Breast epithelium (tissue), 4 donors: ENCODE measurements around the gene SLC25A17. TPM values are rescaled to one million over a fixed set of nuclear protein-coding genes. Genes with fewer than 3 reads are reported as not detected.

Experiments
- DNase-seq, 2 donors: peaks; one replicate each; pipeline ENCODE4 v3.0.0-alpha.2; 2019; ENCODE audit warnings: low spot score in 2 of 2
- H3K27ac ChIP-seq, 2 donors: fragments of 200-600 bp; sonication (generic) in 1 of 2; one replicate each; pipeline ENCODE4 v1.5.1; 2016 to 2019; ENCODE audit warnings: mild to moderate bottlenecking in 1 of 2
- H3K27me3 ChIP-seq, 2 donors: fragments of 200-600 bp; sonication (generic) in 1 of 2; one replicate each; pipeline versions ENCODE4 v1.5.1 to v1.6.0; 2017 to 2019; ENCODE audit warnings: control low read depth in 1 of 2, mild to moderate bottlenecking in 1 of 2
- H3K36me3 ChIP-seq: fragments of 200-600 bp; one replicate; pipeline ENCODE4 v1.5.1; 2019
- H3K4me1 ChIP-seq, 2 donors: fragments of 200-600 bp; sonication (generic); one replicate each; pipeline ENCODE4 v1.5.1; 2016 to 2019; ENCODE audit warnings: control low read depth in 1 of 2
- H3K4me3 ChIP-seq, 3 donors: fragments of 200-600 bp; sonication (generic); 1 replicate in 2 of 3; 2 replicates in 1 of 3; pipeline ENCODE4 v1.5.1; 2016 to 2019; ENCODE audit warnings: mild to moderate bottlenecking in 3 of 3, moderate library complexity in 2 of 3
- H3K9me3 ChIP-seq, 2 donors: fragments of 200-600 bp; sonication (generic) in 1 of 2; one replicate each; pipeline ENCODE4 v1.5.1; 2016 to 2019; ENCODE audit warnings: control low read depth in 1 of 2
- POLR2A ChIP-seq: fragments of 450-650 bp; IDR thresholded peaks from one replicate; pipeline ENCODE4 v1.6.1; 2016; ENCODE audit warnings: antibody characterized with exemption, mild to moderate bottlenecking, moderate library complexity
- POLR2AphosphoS5 ChIP-seq, 3 donors: sonication (generic); formaldehyde crosslinking; IDR thresholded peaks; one replicate each; pipeline ENCODE4 v1.6.1; 2017; ENCODE audit warnings: antibody characterized with exemption in 3 of 3
- intact Hi-C: fragments of 100-400 bp; cut with DNase I; formaldehyde crosslinking; loops from one replicate; pipeline ENCODE4 v1.15.1; 2023; ENCODE audit warnings: low total_unique reads
- total RNA-seq, 3 donors: library from RNA; depleted of rRNA; stranded (reverse); fragments of >200 nt; gene quantifications; one replicate each; pipeline ENCODE4 v1.1.0, GENCODE V29; 2016
- TF ChIP-seq, protein P1 (sequence below), 3 donors: fragments of 450-650 bp; IDR thresholded peaks; one replicate each; pipeline ENCODE4 v1.5.1; 2016 to 2017; ENCODE audit warnings: antibody characterized with exemption in 3 of 3, mild to moderate bottlenecking in 3 of 3, moderate library complexity in 3 of 3

Gene SLC25A17
- total RNA-seq, 3 donors from 2014 or later: 18.1 to 23.3 (median 19.0) TPM

DNA sequence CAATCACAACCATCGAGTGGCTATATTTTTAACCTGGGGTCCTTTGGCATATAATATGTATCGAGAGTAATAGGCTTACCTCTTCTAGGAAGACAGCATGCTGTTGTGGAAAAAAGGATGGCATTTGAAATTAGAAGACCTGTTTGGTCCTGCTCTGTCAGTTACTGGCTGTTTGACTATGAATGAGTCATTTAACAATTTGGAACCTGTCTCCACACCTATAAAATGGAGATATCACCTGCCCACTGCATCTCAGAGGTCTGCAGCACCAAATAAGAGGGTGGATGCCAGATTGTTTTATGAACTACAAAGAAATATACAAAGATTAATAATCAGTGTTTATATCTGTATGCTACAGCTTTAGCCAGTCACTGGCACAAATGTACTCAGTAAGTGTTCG lies 60.8 kb downstream of the SLC25A17 start:
- H3K4me1 ChIP-seq: no peaks in the 10 kb centered on the region
- no peaks in the 10 kb centered on the region for H3K36me3 ChIP-seq
- no peak overlapping the region for H3K4me3 ChIP-seq
- no peaks in the 10 kb centered on the region for H3K27me3 ChIP-seq
- H3K27ac ChIP-seq: peak overlapping the region in 1 of 2 donors; percentile 13
- H3K9me3 ChIP-seq: no peaks in the 10 kb centered on the region
- intact Hi-C loops: no loop called here
- TF ChIP-seq POLR2AphosphoS5 (IDR thresholded peaks at IDR 0.05) (no peak), POLR2A (no peak)
- TF ChIP-seq, protein P1, sequence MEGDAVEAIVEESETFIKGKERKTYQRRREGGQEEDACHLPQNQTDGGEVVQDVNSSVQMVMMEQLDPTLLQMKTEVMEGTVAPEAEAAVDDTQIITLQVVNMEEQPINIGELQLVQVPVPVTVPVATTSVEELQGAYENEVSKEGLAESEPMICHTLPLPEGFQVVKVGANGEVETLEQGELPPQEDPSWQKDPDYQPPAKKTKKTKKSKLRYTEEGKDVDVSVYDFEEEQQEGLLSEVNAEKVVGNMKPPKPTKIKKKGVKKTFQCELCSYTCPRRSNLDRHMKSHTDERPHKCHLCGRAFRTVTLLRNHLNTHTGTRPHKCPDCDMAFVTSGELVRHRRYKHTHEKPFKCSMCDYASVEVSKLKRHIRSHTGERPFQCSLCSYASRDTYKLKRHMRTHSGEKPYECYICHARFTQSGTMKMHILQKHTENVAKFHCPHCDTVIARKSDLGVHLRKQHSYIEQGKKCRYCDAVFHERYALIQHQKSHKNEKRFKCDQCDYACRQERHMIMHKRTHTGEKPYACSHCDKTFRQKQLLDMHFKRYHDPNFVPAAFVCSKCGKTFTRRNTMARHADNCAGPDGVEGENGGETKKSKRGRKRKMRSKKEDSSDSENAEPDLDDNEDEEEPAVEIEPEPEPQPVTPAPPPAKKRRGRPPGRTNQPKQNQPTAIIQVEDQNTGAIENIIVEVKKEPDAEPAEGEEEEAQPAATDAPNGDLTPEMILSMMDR (IDR thresholded peaks at IDR 0.05): no peak
- DNase-seq: no peak

DNA sequence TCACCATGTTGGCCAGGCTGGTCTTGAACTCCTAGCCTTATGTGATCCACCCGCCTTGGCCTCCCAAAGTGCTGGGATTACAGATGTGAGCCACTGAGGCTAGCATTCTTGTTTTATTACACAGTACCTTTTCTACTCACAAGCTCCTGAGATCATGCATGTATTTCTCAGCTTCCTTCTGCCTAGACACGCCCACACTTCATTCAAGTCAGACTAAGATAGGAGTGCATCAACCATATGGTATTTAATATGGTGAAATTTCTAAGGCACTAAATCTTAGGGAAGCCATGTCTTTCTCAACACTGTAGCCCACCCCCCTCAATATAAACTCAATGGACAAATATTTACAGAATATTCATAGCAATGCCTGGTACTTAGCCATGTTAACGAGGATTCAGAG lies 62.1 kb downstream of the SLC25A17 start:
- H3K27ac ChIP-seq: no peak overlapping the region
- no peak overlapping the region for H3K4me3 ChIP-seq
- no peaks in the 10 kb centered on the region for H3K27me3 ChIP-seq
- intact Hi-C loops: no loop called here
- H3K4me1 ChIP-seq: no peaks in the 10 kb centered on the region
- no peak for DNase-seq
- no peaks in the 10 kb centered on the region for H3K36me3 ChIP-seq
- TF ChIP-seq POLR2A: no peak
- H3K9me3 ChIP-seq: no peaks in the 10 kb centered on the region

- intact Hi-C loops: no loop called here
- Histone ChIP-seq H3K4me1 (no peaks in the 10 kb centered on the region), H3K9me3 (peaks cover 0 to 6% of the 10 kb centered on the region in 2 donors), H3K27ac (no peak overlapping the region), H3K36me3 (no peaks in the 10 kb centered on the region), H3K4me3 (no peak overlapping the region), H3K27me3 (no peaks in the 10 kb centered on the region)
- no peak for DNase-seq
- no peak for TF ChIP-seq POLR2A
- TF ChIP-seq POLR2AphosphoS5 (IDR thresholded peaks at IDR 0.05): no peak
- TF ChIP-seq, protein P1 (IDR thresholded peaks at IDR 0.05): no peak
Measured at GRCh38 chr22:40753114-40753513, 66.0 kb downstream of the SLC25A17 start.

DNA sequence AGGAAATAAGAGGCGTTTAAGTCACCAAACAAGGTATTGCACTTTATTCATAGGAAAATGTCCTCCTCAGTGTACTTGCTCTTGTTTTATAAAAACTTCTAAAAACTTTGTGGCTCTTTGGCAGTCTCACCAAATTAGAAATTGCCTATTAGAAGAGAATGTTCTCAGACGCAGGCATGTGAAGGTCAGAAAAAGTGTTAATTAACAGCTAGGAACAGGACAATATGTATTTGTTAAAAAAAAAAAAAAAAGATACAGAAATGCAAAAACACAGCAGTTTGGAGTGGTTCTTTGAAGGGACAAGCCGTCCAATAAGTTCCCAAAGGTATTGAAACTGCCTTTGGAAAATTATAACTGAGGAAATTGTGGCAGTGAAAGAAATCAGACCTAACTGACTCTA lies 67.9 kb downstream of the SLC25A17 start:
- no peaks in the 10 kb centered on the region for H3K27me3 ChIP-seq
- H3K9me3 ChIP-seq: peaks cover 0 to 9% of the 10 kb centered on the region in 2 donors
- TF ChIP-seq POLR2A (no peak), POLR2AphosphoS5 (IDR thresholded peaks at IDR 0.05) (no peak)
- TF ChIP-seq, protein P1 (IDR thresholded peaks at IDR 0.05): no peak
- H3K4me1 ChIP-seq: no peaks in the 10 kb centered on the region
- H3K4me3 ChIP-seq: no peak overlapping the region
- DNase-seq: no peak
- no peak overlapping the region for H3K27ac ChIP-seq
- H3K36me3 ChIP-seq: no peaks in the 10 kb centered on the region
- intact Hi-C loops: no loop called here

DNA sequence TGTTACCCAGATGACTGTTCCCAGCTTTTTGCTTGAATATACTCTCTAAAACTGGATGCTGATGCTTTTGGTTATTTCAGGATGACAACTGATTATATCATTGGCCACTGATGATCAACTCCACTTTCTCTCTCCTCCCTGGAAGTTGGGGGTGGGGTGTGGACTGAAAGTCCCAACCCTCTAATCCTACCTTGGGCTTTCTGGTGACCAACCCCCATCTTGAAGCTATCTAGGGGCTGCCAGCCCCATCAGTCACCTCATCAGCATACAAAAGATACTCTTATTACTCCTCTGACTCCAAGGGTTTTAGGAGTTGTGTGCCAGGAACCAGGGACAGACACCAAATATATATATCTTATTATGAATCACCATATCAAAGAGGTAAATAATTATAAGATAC lies 69.3 kb downstream of the SLC25A17 start:
- H3K36me3 ChIP-seq: no peaks in the 10 kb centered on the region
- no peaks in the 10 kb centered on the region for H3K27me3 ChIP-seq
- H3K27ac ChIP-seq: no peak overlapping the region
- no peak overlapping the region for H3K4me3 ChIP-seq
- DNase-seq: no peak
- H3K4me1 ChIP-seq: no peaks in the 10 kb centered on the region
- H3K9me3 ChIP-seq: peaks cover 0 to 9% of the 10 kb centered on the region in 2 donors
- TF ChIP-seq POLR2AphosphoS5 (IDR thresholded peaks at IDR 0.05): no peak
- TF ChIP-seq, protein P1 (IDR thresholded peaks at IDR 0.05): no peak
- TF ChIP-seq POLR2A: no peak
- intact Hi-C loops: no loop called here
